ENCODE data around the gene GLP1R.

The GLP1R gene

DNA sequence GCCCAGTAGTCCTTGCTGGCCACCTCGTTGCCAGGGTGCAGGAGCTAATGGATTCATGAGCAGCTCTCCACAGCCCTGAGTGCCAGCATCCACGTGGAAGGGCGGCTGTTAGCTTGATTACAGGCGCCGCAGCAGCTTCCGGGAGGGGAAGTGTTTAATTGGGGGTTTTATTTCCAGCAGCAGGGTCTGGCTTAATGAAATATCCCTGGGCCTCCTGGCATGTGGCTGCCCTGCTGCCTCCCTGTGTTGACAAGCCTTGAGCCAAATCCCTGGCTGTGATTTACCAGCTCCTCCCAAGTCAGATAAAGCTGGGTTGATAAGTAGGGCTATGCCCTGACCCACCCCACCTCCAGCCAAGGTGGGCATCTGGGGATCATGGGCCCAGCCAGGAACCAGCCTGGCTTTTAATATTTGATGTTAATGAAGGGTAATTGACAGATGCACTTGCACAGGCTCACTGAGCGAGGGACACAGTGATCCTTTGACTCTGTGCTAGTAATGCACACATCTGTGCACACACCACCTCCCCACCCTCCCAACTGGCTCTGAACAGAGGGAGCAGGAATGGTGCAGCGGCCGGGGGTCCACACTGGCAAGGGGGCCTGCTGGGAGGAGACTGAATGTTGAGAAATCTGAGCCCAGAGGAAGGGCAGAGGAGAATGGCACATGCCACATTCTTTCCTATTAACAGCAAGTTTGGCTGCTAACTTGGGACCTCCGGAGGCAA lies 13.6 kb downstream of the GLP1R start:
- no peak for DNase-seq (ENCODE audit: low spot score)

DNA sequence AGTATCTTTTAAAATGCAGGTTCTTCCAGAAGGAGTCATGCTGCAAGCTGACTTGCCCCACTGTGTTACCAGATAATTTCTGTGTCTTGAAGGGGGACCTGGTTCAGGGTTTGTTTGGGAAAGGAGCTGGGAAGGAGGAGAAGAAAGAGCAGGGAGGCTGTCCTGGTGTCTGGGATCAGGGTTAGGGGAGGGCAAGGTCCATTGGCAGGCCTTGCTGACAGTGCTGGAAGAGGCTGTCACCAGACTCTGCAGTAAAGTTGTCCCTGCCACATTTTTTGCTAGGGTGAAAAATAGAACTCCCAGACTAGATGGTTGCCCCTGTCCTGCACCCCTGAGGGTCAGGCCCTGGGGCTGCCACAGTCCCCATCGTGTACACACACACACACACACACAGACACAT lies 14.9 kb downstream of the GLP1R start:
- no peak for DNase-seq (ENCODE audit: low spot score)

DNA sequence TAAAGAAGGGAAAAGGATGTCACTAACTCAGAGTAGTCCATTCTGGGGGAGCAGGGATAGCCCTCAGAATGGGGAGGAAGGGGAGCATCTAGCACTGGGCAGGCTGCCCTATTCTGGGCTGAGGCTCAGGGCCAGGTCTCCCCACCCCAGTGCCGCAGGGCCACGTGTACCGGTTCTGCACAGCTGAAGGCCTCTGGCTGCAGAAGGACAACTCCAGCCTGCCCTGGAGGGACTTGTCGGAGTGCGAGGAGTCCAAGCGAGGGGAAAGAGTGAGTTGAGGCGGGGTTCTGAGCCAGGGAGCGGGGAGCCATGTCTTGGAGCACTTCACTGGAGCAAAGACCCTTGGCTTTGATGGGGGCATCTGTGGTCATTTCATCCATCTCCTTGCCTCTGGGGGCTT lies 17.0 kb downstream of the GLP1R start:
- DNase-seq (ENCODE audit: low spot score), result no peak

DNA sequence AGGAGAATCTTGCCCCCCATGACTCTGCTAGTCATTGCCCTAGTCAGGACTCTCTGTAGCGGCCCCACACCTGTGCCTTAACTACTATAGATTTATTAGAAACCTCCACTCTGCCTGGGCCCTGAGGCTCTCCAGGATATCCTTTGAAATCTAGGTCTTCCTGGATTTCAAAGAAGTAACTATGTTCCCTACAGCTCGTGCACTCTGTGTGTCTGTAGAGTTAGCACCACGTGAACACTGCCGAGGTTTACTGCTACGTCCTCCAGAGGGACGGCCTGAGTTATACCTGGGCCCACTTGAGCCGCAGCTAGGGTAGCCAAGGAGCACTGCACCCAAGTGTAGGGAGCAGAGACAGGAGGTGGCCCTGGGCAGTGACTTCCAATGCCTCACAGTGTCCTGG lies 19.8 kb downstream of the GLP1R start:
- no peak for DNase-seq (ENCODE audit: low spot score)

DNA sequence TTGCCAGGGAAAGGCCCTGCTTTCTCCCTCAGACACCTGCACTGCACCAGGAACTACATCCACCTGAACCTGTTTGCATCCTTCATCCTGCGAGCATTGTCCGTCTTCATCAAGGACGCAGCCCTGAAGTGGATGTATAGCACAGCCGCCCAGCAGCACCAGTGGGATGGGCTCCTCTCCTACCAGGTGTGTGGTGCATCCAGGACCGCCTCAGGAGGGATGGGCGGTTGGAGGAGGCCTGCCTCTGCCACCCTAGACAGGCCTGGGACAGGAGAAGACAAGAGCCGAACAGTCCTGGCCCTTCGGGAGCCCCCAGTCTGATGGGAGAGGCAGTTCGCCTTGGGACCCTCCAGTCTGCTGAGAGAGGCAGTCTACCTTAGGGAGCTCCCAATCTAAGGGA lies 24.2 kb downstream of the GLP1R start:
- no peak for DNase-seq (ENCODE audit: low spot score)

DNA sequence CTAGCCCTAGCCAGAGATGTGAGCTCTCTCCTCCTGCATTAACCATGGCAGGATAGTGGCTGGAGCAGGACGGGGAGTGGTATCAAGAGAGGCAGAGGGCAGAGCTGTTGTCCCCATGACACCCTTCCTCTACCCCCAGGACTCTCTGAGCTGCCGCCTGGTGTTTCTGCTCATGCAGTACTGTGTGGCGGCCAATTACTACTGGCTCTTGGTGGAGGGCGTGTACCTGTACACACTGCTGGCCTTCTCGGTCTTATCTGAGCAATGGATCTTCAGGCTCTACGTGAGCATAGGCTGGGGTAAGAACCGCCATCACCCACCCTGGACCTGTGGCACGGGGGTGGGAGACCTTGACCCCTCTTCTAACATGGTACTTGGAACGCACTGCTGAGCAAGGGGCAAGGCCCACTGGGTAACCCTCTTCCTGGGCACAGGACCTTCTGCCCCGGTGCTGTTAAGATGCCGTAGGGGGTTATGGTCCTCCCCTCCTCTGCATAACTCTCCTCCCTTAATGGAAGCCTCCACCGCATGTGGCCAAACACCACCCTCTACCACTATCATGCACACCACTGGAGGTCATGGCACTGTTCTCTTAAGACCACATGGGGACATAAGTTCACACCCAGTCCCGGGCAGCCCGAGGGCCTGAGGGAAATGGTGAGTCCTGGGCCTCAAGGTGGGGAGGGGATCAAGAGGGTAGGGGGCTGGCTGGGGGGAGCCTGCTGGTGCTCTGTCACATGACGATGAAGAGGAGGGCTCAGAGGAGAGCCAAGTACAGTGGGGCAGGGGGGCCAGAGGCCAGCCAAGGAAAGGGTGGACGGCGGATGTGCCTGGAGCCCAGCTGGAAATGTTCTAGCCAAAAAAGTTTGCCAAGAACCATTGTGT lies 25.1 kb downstream of the GLP1R start:
- no peak for DNase-seq (ENCODE audit: low spot score)

DNA sequence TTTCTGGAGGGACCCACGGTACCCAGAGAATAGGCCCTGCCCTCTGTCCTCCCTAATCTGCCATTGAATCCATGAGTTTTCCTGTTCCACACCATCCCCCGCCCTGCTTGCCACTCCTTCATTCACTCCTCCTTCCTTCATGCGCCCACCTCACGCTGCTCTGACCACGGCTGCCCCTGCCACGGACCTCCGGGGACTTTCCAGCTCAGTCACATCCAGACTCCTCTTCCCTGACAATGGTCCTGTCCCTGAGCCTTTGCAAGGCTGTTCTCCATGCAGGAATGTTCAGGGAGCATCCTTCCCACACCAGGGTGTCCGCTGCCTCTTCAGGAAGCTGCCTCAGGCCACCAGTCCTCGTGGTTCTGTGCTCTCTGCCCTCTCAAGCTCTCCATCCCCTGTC lies 25.9 kb downstream of the GLP1R start:
- no peak for DNase-seq (ENCODE audit: low spot score)

DNA sequence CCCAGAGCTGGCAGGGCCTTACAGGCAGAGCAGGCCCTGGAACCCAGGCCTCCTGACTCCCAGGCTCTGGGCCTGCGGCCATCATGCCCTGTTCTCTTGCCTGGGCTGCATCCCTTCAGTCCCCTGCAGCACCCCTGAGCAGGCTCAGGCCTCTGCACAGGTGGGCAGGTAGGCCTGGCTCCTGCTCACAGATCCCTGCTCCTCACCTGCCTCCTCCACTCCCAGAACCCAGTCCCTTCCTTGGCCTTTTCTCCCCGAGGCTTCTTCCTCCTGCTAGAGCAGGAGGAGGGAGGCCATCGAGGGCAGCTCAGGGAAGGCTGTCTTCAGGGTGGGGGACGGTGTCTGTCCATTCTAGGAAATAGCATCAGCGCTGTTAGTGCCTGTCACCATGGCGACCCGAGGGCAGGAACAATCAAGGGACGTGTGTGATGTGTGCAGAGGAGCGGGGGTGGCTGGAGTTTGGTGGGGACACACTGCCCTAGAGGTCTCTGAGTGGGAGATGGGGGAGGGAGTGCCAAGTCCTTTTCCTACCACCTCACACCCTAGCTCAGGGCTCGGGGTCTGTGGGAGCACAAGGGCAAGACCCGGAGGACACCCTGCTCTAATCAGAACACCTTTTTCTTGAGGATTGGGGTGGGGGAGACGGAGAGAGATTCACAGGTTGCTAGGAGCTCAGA lies 26.6 kb downstream of the GLP1R start:
- DNase-seq (ENCODE audit: low spot score), result no peak

DNA sequence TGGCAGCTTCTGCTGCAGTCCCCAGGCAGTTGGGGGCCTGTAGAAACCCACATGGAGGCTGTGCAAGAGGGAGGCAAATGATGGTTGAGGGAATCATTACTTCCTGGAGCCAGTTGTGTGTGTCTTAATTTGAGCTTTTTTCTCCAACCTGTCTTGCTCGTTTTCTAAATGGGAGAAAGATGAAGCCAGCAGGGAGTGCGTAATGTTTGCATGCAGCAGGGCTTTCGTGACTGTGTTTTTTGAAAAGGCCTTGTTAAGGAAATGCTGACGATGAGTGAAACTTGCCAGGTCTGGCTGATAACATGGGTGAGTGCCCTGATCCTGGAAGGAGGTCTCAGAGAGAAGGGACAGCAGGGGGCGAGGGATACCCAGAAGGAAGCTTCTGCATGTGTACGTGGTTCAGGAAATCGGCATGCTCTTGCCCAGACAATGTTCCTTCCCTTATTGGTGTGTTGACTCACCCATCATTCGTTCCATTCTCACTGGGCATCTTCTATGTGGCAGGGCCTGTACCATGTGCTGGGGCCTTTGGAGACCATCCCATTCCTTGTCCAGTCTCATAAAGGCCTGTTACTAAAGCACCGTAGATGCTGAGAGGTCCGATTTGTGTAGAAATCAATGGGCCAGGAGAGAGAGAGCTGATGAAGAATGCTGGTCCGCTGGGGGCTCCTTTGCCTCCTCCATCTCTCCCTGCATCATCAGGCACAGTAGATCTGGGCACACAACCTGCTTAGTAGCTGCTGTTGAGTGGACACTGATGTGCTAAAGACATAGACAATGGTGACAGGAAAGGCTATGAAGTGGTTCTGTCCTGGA lies 27.4 kb downstream of the GLP1R start:
- DNase-seq (ENCODE audit: low spot score), result no peak

DNA sequence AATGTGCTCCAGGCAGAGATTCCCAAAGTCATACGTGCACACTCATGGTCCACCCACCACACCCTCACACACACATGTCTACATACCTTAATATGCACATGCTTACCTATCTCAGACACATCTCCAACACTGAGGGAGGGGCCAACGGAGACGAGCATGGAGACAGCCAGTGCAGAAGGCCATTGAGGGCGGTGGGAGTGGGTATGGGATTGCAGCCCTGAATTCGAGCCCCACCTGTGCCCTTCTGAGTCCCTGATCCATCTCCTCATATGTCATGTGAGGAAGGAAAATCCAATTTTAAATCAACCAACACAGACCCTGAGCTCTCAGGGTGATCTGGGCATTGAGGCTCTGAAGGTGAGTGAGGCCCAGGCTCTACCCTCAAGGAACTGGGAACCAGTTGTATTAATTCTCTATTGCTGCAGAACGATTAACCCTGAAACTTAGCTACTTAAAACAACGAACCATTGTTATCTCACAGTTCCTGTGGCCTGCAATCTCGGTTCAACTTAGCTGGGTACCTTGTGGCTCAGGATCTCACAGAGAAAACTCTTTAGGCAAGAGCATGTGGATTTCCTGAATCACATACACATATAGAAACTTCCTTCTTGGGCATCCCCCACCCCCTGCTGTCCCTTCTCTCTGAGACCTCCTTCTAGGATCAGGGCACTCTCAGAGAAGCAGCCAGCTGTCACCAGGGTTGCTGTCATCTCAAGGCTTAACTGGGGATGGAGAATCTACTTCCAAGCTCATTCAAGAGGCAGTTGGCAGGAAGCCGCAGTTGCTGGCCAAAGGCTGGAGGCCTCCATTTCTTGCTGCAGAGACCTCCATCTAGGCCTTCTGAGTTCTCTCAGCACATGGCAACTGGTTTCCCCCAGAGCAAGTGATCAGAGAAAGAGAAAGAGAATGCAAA lies 28.3 kb downstream of the GLP1R start:
- DNase-seq (ENCODE audit: low spot score), result no peak

DNA sequence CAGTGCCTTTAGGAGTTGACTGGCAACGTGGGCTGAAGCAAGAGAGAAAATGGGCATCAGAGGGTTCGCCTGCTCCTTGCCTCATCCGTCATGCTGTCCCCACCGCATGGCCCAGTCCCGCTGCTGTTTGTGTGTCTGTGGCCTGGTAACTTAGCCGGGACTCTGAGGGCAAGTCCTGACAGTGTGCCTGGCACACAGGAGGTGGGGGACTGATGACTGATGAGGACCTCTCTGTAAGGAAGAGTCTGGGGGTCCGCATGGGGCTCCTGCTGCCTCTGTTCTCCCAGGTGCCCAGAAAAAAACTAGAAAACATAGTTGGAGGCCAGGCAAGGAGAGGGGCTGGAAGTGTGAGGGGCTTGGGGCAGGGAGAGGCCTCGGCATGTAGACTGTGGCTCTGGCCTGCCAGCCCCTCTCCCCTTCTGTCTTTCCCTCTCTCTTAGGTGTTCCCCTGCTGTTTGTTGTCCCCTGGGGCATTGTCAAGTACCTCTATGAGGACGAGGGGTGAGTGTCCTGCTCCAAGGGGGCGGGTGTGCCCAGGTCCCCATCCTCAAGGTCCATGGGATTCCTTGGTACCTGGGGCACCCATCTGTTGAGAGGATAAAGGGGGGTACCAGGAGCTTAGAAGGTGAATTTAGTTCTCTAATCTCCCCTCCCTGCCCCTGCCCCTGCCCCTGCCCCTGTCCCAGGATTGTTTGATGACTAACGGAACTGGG lies 29.5 kb downstream of the GLP1R start:
- DNase-seq (ENCODE audit: low spot score), result no peak

DNA sequence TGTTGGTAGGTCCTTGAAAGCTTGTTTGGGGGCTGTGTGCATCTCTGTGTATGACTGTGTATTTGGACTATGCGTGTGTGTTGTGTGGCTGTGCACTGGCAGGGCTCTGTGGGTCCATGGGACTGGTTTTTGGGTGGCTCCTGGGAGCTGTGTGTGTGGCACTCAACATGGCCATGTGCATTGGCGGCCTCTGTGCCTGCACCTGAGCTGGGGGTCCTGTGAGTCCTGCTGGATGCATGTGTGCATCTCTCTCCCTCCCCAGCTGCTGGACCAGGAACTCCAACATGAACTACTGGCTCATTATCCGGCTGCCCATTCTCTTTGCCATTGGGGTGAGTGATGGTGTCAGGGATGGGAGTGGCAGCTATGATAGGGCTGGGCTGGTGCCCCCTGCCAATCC lies 30.1 kb downstream of the GLP1R start:
- no peak for DNase-seq (ENCODE audit: low spot score)

DNA sequence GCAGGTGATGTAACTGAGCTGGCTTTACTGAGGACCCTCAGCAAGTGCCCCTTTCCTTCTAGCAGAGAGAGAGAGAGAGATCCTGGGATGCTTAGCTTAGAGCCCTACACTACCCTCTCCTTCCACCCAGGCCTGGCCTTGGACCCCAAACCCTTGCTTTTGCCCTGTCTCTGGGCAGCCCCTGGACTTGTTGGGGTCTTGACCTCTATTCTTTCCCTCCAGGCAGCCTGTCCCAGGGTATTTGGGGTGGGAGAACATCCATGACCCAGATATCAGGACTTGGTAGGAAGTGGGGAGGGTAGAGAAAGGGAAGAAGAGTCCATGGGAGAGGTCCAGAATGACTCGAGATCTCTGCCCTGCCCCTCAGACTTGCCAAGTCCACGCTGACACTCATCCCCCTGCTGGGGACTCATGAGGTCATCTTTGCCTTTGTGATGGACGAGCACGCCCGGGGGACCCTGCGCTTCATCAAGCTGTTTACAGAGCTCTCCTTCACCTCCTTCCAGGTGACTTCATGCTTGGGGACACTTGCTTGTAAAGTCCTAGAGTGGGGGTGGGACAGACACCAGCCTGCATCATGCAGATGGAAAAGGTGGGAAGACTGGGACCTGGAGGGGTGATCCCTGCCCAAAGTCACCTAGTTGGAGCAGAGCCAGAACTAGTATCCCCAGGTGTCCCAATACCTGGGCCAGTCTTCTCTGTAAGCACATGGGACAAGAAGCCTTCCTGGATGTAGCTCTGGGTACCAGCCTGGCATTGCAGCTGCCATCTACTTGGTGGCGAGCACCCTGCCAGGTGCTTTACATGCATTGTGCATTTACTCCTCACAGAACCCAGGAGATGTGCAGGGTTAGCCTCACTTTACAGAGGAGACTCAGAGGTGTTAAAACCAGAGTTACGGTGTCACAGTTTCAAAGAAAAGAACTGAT lies 30.9 kb downstream of the GLP1R start:
- no peak for DNase-seq (ENCODE audit: low spot score)

DNA sequence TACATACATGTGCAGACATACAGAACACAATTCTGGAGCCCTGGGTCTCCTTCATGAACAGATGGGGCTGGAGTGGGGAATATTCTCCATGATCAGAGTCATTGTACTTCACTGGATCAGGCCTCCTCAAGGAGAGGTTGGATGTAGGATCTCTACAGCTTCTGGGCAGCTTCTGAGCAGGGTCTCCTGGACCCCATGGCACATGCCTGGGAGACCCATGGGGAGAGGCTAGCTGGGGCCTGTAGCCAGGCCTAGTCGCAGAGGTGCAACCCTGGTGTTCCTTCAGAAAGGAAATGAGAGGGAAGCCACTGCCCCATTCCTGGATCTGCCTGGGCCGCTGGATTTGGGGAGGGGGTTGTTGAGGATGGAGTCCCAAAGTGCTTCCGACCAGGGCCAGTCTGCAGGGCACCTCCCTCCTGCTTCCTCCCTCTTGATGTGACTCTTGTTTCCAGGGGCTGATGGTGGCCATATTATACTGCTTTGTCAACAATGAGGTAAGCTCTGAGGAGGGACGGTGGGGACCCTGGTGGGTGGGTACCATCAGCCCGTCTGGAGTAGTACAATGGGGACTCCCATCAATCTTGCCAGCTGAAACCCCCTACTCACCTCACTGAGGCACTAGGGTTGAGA lies 31.8 kb downstream of the GLP1R start:
- DNase-seq (ENCODE audit: low spot score), result no peak

DNA sequence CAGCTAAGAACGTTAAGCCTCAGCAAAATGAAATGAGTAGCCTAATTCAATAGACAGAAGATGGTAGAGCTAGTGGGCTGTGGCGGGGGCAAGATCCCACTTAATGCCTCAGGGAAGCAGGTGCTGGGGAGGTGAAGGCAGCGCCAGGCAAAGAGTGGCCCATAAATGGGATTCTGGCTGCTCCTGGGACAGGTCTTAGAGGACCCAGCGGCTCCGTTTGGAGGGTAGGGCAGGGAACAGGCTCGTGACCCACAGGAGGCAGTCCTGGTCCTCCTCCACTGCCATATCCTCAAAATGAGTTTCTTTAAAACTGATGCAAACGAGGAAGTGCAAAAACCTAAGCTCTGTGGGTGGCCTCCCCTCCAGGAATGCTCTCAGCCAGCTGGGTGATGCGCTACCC lies 33.7 kb downstream of the GLP1R start:
- no peak for DNase-seq (ENCODE audit: low spot score)

DNA sequence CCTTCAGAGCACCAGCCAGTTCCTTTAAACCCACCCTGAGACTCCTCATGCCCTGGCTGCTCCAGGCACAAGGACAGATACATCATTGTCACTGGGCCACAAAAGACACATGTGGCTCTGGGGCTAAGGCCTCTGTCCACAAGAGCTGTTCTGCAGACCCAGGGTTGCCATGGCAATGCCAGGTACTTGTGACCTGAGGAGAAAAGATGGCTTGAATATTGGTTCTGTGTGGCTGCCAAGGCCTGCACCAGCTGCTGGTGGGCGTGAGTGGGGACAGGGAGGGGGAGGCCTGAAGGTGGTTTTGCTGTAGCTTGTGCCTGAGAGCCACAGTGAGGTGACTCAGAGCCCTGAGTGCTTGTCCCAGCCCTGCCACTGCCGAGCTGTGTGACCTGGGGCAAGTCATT lies 34.7 kb downstream of the GLP1R start:
- no peak for DNase-seq (ENCODE audit: low spot score)

DNA sequence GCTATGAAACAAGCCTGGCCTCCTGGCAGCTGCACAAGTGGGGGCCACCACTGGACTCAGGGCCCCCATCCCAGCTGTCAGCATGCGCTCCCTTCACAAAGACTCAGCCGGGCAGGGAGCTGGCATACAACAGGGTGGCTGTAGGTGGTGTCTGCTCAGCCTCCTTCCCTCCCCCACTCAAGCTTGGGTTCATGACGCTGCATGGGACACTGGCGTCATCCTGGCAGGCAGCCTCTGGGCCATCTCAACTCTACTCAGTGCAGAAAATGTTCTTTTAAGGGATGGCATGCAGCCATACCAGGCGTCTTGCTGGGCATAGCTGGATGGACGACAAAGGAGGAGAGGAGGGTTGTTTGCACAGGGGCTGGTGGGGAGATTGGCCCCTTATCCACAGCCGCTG lies 35.9 kb downstream of the GLP1R start:
- DNase-seq (ENCODE audit: low spot score), result no peak

DNA sequence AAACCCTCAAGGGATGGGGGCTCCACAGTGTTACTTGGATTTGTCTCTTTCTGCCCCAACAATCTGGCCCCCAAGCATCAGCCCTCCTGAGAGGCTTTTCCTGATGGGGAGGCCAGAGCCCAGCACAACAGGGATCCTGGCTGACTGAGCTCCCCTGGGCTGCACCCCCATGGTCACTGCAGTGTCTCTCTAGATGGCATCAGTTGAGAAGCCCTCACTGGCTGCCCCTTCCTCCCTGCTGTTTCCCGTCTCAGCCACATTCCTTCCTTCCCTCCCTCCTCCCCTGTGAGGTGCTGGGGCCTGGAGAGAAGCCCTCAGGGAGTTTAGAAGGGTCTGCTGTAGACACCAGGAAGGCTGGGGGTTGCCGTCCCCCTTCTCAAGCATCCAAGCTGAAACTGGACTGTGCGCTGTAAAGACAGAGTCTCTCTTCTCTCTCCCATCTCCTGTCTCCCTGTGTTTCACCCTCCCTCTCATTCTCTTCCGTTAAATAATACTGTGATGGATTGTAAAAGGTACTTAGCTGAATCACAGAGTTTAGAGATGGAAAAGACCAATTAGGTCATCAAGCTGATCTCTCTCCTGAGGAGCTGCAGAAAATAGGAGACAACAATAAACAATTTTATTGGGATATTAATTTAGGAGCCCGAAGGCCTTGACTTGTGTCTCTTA lies 36.7 kb downstream of the GLP1R start:
- no peak for DNase-seq (ENCODE audit: low spot score)

Data from AG08396 (cell line).